ENCODE data around the gene SBF2. TPM values are rescaled to one million over a fixed set of nuclear protein-coding genes. Genes with fewer than 3 reads are reported as not detected.

Gene SBF2
- polyA plus RNA-seq, 1 donor (not counting 4 experiments of a cell fraction or from before 2014, with no cell fraction given) = 24.5 TPM

- peaks cover 10% of the 10 kb centered on the region for H3K4me1 ChIP-seq (ENCODE audit: control insufficient read depth, extremely low read depth, insufficient read depth, low read length)
- dilution Hi-C loops (cut with MboI; ENCODE audit: extremely low pct_ligation_motif_present, low sequenced_read_pairs) = no loop called here
- no peak overlapping the region for H3K4me2 ChIP-seq (ENCODE audit: control insufficient read depth, extremely low read depth, insufficient read depth, low read depth, low read length)
- H2AFZ ChIP-seq (ENCODE audit: control insufficient read depth, low read length) = no peak overlapping the region
- H4K20me1 ChIP-seq (ENCODE audit: control insufficient read depth, extremely low read depth, insufficient read depth, low read length) = no peaks in the 10 kb centered on the region
- H3K27ac ChIP-seq (ENCODE audit: control insufficient read depth, insufficient read depth, low read length) = no peak overlapping the region
- H3K36me3 ChIP-seq (ENCODE audit: control insufficient read depth in 2 of 2, extremely low read depth in 1 of 2, insufficient read depth in 2 of 2, low read length in 2 of 2) = peaks cover 9 to 16% of the 10 kb centered on the region in 2 experiments
- DNase-seq (ENCODE audit: low read depth, low spot score) = no peak
- no peak for FAIRE-seq
- no peak for TF ChIP-seq EZH2 (IDR thresholded peaks at IDR 0.05; ENCODE audit: low read length)
- no peak for TF ChIP-seq CTCF (optimal IDR thresholded peaks at IDR 0.05 in 1 of 3, IDR thresholded peaks at IDR 0.05 in 1 of 3, conservative IDR thresholded peaks at IDR 0.05 in 1 of 3; ENCODE audit: extremely low read depth in 1 of 3, insufficient read depth in 2 of 3, low read length in 3 of 3)
- H3K27me3 ChIP-seq (ENCODE audit: control insufficient read depth, extremely low read depth, insufficient read depth, low read length) = no peaks in the 10 kb centered on the region
- H3K9me3 ChIP-seq (ENCODE audit: control insufficient read depth, low read depth, low read length) = no peaks in the 10 kb centered on the region
- no peaks in the 10 kb centered on the region for H3K9me1 ChIP-seq (ENCODE audit: control insufficient read depth, extremely low read depth, insufficient read depth, low read length)
- no peak overlapping the region for H3K9ac ChIP-seq (ENCODE audit: control insufficient read depth, extremely low read depth, insufficient read depth, low read length)
- no peaks in the 10 kb centered on the region for H3K79me2 ChIP-seq (ENCODE audit: control insufficient read depth, insufficient read depth, low read length)
- no peak overlapping the region for H3K4me3 ChIP-seq (ENCODE audit: control insufficient read depth in 2 of 3, extremely low read depth in 1 of 3, insufficient read depth in 2 of 3, low read depth in 1 of 3, low read length in 3 of 3)
Observed at GRCh38 chr11:9731256-9731655, 562.8 kb downstream of the SBF2 start.

Small RNA genes lying within 50 kb of the gene (small RNA-seq; reads per million reads assigned to genes)
- 0 to 0.33 (median 0.25) reads per million in 3 experiments for gene AC080023.2 (ENCODE audit: insufficient read length in 3 of 3, low read depth in 3 of 3, low replicate concordance in 1 of 3)
- 0 to 0.33 (median 0.25) reads per million in 3 experiments for gene RNU7-28P (ENCODE audit: insufficient read length in 3 of 3, low read depth in 3 of 3, low replicate concordance in 1 of 3)

Other genes starting within 250 kb of the SBF2 start
- gene ADM, start 10.9 kb upstream of the SBF2 start, polyA plus RNA-seq = 52.6 to 115 TPM (median 57.9 TPM) in 3 replicates
- gene AMPD3, start 161.0 kb upstream of the SBF2 start, polyA plus RNA-seq = 11.1 to 12.5 TPM (median 11.2 TPM) in 3 replicates
- gene RNF141, start 247.0 kb upstream of the SBF2 start, polyA plus RNA-seq = 27.8 to 59.1 TPM (median 45.2 TPM) in 3 replicates

All from keratinocyte (primary cell).